BE2C (cell line): ENCODE data around the gene SYT15.

Experiments used
- DNase-seq: peaks from one replicate; pipeline ENCODE4 v3.0.0-alpha.2; 2020
- H3K27me3 ChIP-seq: fragments of 250-450 bp; sonication (Bioruptor Pico); 2 replicates; pipeline ENCODE4 v1.5.1; 2020; ENCODE audit warnings: mild to moderate bottlenecking
- H3K36me3 ChIP-seq: fragments of 250-450 bp; sonication (Bioruptor Pico); 2 replicates; pipeline ENCODE4 v1.5.1; 2020; ENCODE audit warnings: mild to moderate bottlenecking
- H3K4me1 ChIP-seq: fragments of 250-450 bp; sonication (Bioruptor Pico); 2 replicates; pipeline ENCODE4 v1.5.1; 2020
- H3K4me3 ChIP-seq: 2 replicates; pipeline ENCODE4 v1.5.1; 2011; ENCODE audit warnings: low read depth, low read length
- H3K9me3 ChIP-seq: fragments of 250-450 bp; sonication (Bioruptor Pico); 2 replicates; pipeline ENCODE4 v1.5.1; 2020
- TF ChIP-seq, protein P1 (sequence below): IDR thresholded peaks from 2 replicates; pipeline ENCODE4 v1.5.1; 2012; ENCODE audit warnings: mild to moderate bottlenecking, low read depth, low read length

The SYT15 gene

DNA sequence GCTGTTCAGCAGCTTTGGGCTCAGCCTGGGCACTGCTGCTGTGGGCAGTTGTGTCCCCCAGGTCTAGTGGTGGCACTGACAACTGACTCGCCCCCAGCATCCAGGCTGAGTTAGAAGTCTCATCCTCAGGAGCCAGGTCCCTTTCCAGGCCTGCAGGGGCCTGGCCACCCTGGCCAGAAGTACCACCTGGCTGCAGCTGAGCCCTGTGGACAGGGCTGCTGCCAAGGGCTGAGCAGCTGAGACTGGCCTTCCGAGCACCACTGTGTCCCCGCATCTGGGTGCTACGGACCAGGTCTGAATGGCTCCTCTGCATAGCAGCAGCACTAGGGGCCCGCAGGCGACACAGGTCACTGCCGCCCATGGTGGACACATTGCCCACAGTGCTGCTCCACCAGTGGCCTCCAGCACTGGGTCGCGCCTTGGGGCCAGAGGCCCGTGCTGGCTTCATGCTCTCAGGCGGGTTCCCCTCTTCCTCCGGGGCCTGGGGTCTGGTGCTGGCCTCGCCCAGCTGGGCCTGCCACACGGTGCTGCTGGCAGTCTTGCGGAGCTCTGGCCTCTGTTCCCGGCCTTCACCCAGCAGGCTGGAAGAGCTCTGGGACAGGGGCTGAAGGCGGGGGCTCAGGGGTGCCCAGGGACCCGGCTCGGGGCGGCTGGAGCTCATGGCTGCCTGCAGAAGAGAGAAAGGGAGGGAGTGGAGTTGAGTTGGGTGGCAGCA lies 28.7 kb upstream of the SYT15 start:
- TF ChIP-seq, protein P1, sequence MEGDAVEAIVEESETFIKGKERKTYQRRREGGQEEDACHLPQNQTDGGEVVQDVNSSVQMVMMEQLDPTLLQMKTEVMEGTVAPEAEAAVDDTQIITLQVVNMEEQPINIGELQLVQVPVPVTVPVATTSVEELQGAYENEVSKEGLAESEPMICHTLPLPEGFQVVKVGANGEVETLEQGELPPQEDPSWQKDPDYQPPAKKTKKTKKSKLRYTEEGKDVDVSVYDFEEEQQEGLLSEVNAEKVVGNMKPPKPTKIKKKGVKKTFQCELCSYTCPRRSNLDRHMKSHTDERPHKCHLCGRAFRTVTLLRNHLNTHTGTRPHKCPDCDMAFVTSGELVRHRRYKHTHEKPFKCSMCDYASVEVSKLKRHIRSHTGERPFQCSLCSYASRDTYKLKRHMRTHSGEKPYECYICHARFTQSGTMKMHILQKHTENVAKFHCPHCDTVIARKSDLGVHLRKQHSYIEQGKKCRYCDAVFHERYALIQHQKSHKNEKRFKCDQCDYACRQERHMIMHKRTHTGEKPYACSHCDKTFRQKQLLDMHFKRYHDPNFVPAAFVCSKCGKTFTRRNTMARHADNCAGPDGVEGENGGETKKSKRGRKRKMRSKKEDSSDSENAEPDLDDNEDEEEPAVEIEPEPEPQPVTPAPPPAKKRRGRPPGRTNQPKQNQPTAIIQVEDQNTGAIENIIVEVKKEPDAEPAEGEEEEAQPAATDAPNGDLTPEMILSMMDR = no peak
- Histone ChIP-seq H3K27me3 (no peaks in the 10 kb centered on the region), H3K4me1 (no peaks in the 10 kb centered on the region), H3K36me3 (no peaks in the 10 kb centered on the region), H3K4me3 (no peak overlapping the region), H3K9me3 (no peaks in the 10 kb centered on the region)
- peak; percentile 23 for DNase-seq

DNA sequence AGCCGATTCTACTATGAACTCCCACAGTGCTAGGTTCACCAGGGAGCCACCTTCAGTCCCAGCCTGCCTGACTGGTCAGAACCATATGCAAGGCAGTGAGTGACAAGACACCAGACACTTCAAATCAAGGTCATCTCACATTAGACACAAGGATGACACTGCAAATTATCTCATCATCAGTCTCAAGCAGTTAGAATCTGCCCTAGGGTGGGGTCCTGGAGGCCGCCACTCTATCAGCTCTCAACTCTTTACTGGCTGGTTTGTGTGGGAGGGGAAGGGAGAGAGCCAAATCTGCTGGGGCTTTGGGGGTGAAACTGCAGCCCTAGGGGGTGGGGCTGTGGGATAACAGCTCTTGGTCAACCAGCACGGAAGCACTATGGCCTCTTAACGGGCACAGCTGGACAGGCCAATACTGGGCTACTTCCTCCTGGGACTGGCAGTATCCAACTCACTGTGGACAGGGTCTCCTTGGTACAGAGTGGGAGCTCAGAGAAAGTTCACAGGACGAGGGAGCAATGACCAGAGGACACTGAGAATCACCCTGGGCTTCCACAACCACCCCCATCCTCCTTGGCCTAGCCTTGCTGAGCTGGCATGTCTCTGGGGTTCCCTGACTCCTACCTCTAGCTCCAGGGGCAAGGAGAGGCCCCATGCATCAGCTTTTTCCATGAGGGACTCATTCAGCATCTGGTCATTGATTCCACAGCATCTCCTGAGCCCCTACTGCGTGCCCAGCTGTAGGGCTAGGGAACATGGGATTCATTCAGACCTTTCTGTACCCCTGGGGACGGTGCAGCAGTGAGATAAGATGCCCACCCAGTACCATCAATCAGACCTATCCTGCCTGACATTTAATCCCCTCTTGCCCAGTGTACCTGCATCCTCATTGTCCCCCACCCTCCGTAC lies 27.9 kb upstream of the SYT15 start:
- H3K9me3 ChIP-seq = no peaks in the 10 kb centered on the region
- H3K4me3 ChIP-seq = no peak overlapping the region
- peak; percentile 7 for DNase-seq
- no peaks in the 10 kb centered on the region for H3K27me3 ChIP-seq
- no peaks in the 10 kb centered on the region for H3K4me1 ChIP-seq
- H3K36me3 ChIP-seq = no peaks in the 10 kb centered on the region
- TF ChIP-seq, protein P1 = no peak

DNA sequence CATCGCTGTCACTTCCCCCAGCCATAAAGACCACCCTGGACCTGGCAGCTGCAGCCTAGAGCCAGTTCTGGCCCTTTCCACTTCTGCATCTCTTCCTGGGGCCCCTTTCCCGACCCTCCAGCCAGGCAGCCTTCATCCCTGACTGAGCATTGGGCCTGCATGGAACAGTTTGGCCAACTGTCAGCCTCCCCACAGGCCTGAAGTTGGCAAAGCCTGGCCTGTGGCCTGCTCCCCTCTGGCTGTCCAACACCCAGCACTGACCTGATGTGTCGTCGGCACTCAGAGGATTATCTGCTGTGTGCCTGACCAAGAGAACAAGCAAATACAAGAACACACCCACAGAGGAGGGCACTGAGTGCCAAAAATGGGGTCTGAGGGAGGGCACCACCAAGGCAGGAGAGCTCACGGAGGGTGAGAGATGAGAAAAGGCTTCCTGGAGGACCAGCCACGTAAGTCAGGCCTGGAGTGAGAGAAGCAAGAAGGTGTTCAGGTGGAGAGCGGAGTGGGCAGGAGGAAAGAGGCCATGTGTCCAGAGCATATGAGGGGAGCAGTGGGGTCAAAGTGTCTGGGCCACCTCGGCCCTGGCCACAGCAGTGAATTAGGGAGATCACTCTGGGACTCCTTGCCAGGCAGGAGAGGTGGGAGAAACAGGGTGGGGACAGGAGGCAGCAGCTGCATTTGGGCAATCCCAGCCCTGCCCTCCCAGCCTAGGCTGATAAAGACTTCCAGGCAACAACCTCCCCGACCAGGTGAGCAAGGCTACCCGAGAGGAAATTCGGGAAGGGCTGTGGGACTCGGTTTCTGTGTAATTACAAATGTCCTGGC lies 27.0 kb upstream of the SYT15 start:
- no peaks in the 10 kb centered on the region for H3K9me3 ChIP-seq
- H3K27me3 ChIP-seq = peaks cover 3% of the 10 kb centered on the region; the same call in 1 of the 2 replicates
- no peaks in the 10 kb centered on the region for H3K36me3 ChIP-seq
- no peaks in the 10 kb centered on the region for H3K4me1 ChIP-seq
- TF ChIP-seq, protein P1 = no peak
- peak; percentile 12 for DNase-seq
- no peak overlapping the region for H3K4me3 ChIP-seq

DNA sequence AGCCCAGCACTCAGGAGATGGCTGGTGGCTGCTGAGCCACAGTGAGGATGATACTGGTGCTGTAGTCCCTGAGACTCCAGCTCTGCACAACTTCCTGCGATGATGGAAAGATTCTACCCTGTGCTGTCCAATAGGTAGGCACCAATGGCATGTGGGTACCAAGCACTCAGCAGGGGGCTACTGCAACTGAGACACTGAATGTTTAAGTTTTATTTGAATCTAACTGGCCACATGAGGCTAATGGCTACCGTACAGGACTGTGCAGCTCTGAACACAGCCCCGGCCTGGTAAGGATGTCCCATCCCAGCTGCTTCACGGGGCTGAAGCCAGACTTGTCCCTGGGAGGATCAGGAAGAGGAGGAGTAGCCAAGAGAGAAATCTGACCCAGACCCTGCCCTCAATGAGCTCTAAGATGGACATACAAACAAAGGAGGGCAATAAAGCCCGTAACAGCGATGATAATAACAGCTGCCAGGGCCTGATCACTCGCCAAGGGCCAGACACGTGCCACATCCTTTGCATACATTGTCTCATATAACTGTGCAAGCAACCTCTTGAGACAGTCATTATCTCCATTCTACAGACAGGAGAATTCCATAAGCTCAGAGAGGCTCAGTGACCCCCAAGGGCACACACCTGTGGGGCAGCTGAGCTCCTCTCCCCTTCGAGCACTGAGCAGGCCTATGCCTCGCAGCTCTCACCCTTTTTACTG lies 26.2 kb upstream of the SYT15 start:
- no peaks in the 10 kb centered on the region for H3K36me3 ChIP-seq
- H3K27me3 ChIP-seq = peaks cover 3% of the 10 kb centered on the region; the same call in 1 of the 2 replicates
- TF ChIP-seq, protein P1 = no peak
- no peak overlapping the region for H3K4me3 ChIP-seq
- H3K4me1 ChIP-seq = no peaks in the 10 kb centered on the region
- H3K9me3 ChIP-seq = no peaks in the 10 kb centered on the region
- DNase-seq = no peak

DNA sequence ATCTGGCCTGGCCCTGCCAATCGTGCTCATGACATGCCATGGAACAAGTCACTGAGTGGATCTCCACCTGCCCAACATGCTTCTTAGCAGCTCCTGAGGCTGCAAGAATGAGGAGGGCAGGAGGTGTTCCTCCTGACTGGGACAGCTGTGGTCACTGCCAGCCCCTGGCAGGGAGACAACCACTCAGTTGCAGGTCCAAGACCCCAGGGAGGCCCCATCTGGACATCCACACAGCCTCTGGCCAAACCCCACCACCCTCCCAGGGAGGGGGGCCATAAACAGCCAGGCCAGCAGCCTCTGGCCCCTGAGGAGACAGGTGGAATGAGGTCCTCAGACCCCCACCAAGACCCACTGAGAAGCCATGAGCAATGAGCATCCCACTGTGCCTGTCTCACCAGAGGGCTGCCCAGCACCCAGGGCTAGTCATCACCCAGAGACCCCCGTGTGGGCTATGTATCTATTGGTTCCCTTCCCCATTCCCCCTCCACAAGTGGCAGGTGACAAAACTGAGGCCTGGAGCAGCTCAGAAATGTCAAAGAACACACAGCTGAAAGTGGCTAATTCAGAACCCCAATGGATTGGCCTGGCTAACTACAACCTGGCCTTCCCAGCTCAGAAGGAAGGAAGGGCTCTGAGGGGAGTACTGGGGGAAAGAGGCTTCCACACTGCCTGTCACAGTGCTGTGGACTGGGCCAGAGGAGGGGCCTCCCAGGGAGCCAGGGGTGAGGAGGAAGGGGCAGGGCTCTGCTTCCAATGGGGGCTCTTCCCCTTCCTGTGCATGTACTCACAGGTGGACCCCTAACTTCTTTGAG lies 25.5 kb upstream of the SYT15 start:
- H3K27me3 ChIP-seq = peaks cover 3% of the 10 kb centered on the region; the same call in 1 of the 2 replicates
- no peak overlapping the region for H3K4me3 ChIP-seq
- H3K4me1 ChIP-seq = no peaks in the 10 kb centered on the region
- no peaks in the 10 kb centered on the region for H3K9me3 ChIP-seq
- no peaks in the 10 kb centered on the region for H3K36me3 ChIP-seq
- DNase-seq = peak; percentile 18
- TF ChIP-seq, protein P1 = no peak
